ENCODE data around the gene MIA2.
A peak's percentile ranks its signal among the peaks of the same experiment; 100 is the strongest.
"Not testable (repeated sequence)": the region's sequence is repeated elsewhere in the genome, so short reads cannot be mapped to it uniquely, and the experiment has no call there.

Gene MIA2

GRCh38 chr14:39233680-39234326, at the start of gene MIA2:
Gene MIA2, plus strand, starts transcription at chr14:39233915. Its CDS starts 200 bp downstream, at chr14:39234115.
- H3K27ac ChIP-seq = no peak within 1 kb of the TSS
- no peak for TF ChIP-seq CTCF (conservative IDR thresholded peaks at IDR 0.05; ENCODE audit: low read depth)
- ChIA-PET CTCF (no interaction called here), POLR2A (ENCODE audit: low non-redundant PET) (no interaction called here)
- DNase-seq (ENCODE audit: low spot score) = no peak

- CTCF ChIA-PET = interaction anchor here (0.7 kb wide), 1 partner anchor 64 kb away, joined by 3 read pairs; no protein-coding TSS in a partner anchor
- no peak overlapping the region for H3K27ac ChIP-seq
- no peak for TF ChIP-seq CTCF (conservative IDR thresholded peaks at IDR 0.05; ENCODE audit: low read depth)
- no peak for DNase-seq (ENCODE audit: low spot score)
- POLR2A ChIA-PET (ENCODE audit: low non-redundant PET) = no interaction called here
Measured at GRCh38 chr14:39184628-39185255, 49.0 kb upstream of the MIA2 start.

- H3K27ac ChIP-seq = no peak overlapping the region
- ChIA-PET POLR2A (ENCODE audit: low non-redundant PET) (no interaction called here), CTCF (interaction anchor here (0.7 kb wide), 1 partner anchor 63 kb away, joined by 3 read pairs; no protein-coding TSS in a partner anchor)
- DNase-seq (ENCODE audit: low spot score) = no peak
- TF ChIP-seq CTCF (conservative IDR thresholded peaks at IDR 0.05; ENCODE audit: low read depth) = no peak
Measured at GRCh38 chr14:39185256-39186049, 48.3 kb upstream of the MIA2 start.

- ChIA-PET POLR2A (ENCODE audit: low non-redundant PET) (no interaction called here), CTCF (interaction anchor here (0.7 kb wide), 1 partner anchor 93 kb away, joined by 3 read pairs; no protein-coding TSS in a partner anchor)
- H3K27ac ChIP-seq = no peak overlapping the region
- DNase-seq (ENCODE audit: low spot score) = no peak
- TF ChIP-seq CTCF (conservative IDR thresholded peaks at IDR 0.05; ENCODE audit: low read depth) = no peak
Measured at GRCh38 chr14:39186941-39187525, 46.7 kb upstream of the MIA2 start.

GRCh38 chr14:39203659-39204606, 29.8 kb upstream of the MIA2 start:
- CTCF ChIA-PET = interaction anchor here (1.5 kb wide), 1 partner anchor 15 kb away, joined by 5 read pairs; no protein-coding TSS in a partner anchor
- peak overlapping the region; percentile 79 for H3K27ac ChIP-seq
- peak; percentile 27 for DNase-seq (ENCODE audit: low spot score)
- TF ChIP-seq CTCF (conservative IDR thresholded peaks at IDR 0.05; ENCODE audit: low read depth) = no peak
- POLR2A ChIA-PET (ENCODE audit: low non-redundant PET) = interaction anchor here (0.6 to 1.1 kb wide), 2 partner anchors 10 to 63 kb away, joined by 3 to 4 read pairs; no protein-coding TSS in a partner anchor

GRCh38 chr14:39207430-39207829, 26.3 kb upstream of the MIA2 start:
- CTCF ChIA-PET = interaction anchor here (0.6 kb wide), 1 partner anchor 14 kb away, joined by 6 read pairs; no protein-coding TSS in a partner anchor
- DNase-seq (ENCODE audit: low spot score); H3K27ac ChIP-seq; POLR2A ChIA-PET (ENCODE audit: low non-redundant PET): not testable (repeated sequence)

All from RWPE1 (cell line).